ENCODE results near the gene PYGM. TPM values are rescaled to one million over a fixed set of nuclear protein-coding genes. Genes with fewer than 3 reads are reported as not detected.

The PYGM gene
- total and polyA plus RNA-seq, 7 experiments from 2014 or later = 0.26 to 16.2 (median 12.3) TPM

DNA sequence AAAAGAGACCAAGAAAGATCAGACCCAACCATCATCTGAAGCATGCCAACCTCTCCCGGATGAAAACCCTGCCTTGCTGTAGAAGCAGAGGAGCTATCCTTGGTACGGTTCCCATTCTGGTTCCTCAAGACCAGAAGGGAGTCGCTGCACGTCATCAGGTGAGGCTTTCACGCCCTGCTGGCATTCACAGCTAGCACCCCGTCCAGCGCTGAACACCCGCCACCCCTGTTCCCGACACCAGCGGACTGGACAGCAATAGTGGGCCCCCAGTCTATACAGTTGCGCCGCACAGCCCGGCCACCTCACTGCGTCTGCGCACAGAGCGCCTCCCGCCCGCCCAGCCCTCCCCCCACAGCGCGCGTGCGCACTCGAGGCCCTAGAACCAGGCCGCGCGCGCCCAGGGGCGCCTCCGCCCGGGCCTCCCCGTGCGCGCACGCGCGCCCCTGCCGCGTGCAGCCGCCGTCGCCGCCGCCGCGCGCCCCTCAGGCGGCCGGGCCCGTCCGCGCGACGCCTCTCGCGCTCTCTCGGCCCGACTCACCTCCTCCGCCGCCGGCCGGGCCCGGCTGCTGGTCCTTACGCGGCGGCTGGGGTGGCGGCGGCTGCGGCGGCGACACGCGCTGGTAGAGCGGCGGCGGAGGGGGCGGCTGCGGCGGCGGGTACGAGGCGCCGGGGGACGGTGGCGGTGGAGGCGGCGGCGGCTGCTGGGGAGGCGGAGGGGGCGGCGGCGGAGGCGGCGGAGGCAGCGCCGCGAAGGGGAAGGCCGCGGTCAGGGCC, 17.9 kb upstream of the PYGM start:
- CTCF ChIA-PET = interaction anchor here (2.6 to 19.1 kb wide), 3 partner anchors 10 to 30 kb away, joined by 21 to 305 read pairs (median 57); partner anchors contain the start of genes PYGM and RASGRP2
- ATAC-seq (peak; percentile 6), DNase-seq (peak; percentile 70 to 88 (median 85))
- H3K27ac ChIP-seq (ENCODE audit: low read depth, low read length) = peak overlapping the region; percentile 99
- intact Hi-C loops (cut with micrococcal nuclease) = loop anchor here (1.0 to 10.0 kb wide), 18 partner anchors 9 to 793 kb away; partner anchors contain the start of genes ATG2A (in 2 of the 2), MEN1 (in 2 of the 2), ZNHIT2 (in 2 of the 2) and EHD1 (in 1 of the 2)
- H3K4me1 Mint-ChIP-seq = peaks cover 58 to 82% (median 75%) of the 10 kb centered on the region in 7 donors
- peaks cover 35 to 48% (median 43%) of the 10 kb centered on the region in 3 experiments for H3K36me3 ChIP-seq (ENCODE audit: control insufficient read depth in 2 of 3, insufficient read depth in 3 of 3, low read length in 3 of 3)
- peak overlapping the region; percentile 78 to 95 (median 94) for H3K27ac Mint-ChIP-seq
- H3K27me3 ChIP-seq (ENCODE audit: control insufficient read depth in 2 of 2, insufficient read depth in 2 of 2, low read length in 2 of 2) = no peaks in the 10 kb centered on the region
- H3K4me3 Mint-ChIP-seq = peak overlapping the region; percentile 86 to 97 (median 93)
- no peaks in the 10 kb centered on the region for H3K9me3 ChIP-seq (ENCODE audit: control insufficient read depth in 2 of 3, low read length in 3 of 3)
- H3K36me3 Mint-ChIP-seq = peaks cover 13 to 48% (median 42%) of the 10 kb centered on the region in 5 donors
- peak overlapping the region; percentile 94 for H3K4me3 ChIP-seq (ENCODE audit: low read length)
- peaks cover 0 to 5% (median 0%) of the 10 kb centered on the region in 5 donors for H3K27me3 Mint-ChIP-seq
- POLR2A ChIA-PET = interaction anchor here (0.6 to 30.7 kb wide), 17 partner anchors 8 to 1569 kb away, joined by 3 to 1956 read pairs (median 15); partner anchors contain the start of genes EHD1, MAJIN, MAP4K2 and MEN1
- H3K9me3 Mint-ChIP-seq = peaks cover 0 to 17% (median 0%) of the 10 kb centered on the region in 11 donors
- H3K4me1 ChIP-seq (ENCODE audit: control insufficient read depth in 2 of 2, insufficient read depth in 2 of 2, low read length in 2 of 2) = peaks cover 58 to 63% of the 10 kb centered on the region in 2 donors

DNA sequence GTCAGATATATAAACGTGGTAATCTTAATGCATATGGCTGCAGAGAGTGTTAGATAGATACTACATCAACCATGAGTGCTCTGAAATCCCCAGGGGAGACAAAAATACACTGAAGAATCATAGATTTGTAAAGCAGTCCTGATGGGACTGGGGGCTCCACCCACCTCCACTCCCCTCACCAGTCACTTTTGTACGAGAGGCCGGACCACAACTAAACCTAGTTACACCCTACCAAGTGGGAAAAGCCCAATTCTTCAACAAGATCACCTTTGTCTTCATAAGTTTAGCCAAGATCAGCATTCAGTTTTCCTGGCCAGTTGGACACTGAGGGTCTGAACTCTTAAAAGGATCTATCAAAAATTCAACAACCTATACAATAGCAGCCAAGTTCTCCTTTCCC, 17.1 kb upstream of the PYGM start:
- H3K4me1 ChIP-seq (ENCODE audit: control insufficient read depth in 2 of 2, insufficient read depth in 2 of 2, low read length in 2 of 2) = peaks cover 63 to 66% of the 10 kb centered on the region in 2 donors
- peaks cover 39 to 54% (median 51%) of the 10 kb centered on the region in 3 experiments for H3K36me3 ChIP-seq (ENCODE audit: control insufficient read depth in 2 of 3, insufficient read depth in 3 of 3, low read length in 3 of 3)
- no peaks in the 10 kb centered on the region for H3K27me3 ChIP-seq (ENCODE audit: control insufficient read depth in 2 of 2, insufficient read depth in 2 of 2, low read length in 2 of 2)
- Mint-ChIP-seq H3K27me3 (peaks cover 0 to 5% (median 0%) of the 10 kb centered on the region in 5 donors), H3K36me3 (peaks cover 13 to 56% (median 49%) of the 10 kb centered on the region in 5 donors), H3K9me3 (peaks cover 0 to 18% (median 0%) of the 10 kb centered on the region in 11 donors), H3K4me3 (peak overlapping the region; percentile 86 to 97 (median 92)), H3K27ac (peak overlapping the region; percentile 78 to 95 (median 94)), H3K4me1 (peaks cover 63 to 83% (median 79%) of the 10 kb centered on the region in 7 donors)
- no peaks in the 10 kb centered on the region for H3K9me3 ChIP-seq (ENCODE audit: control insufficient read depth in 2 of 3, low read length in 3 of 3)
- peak overlapping the region; percentile 80 for H3K27ac ChIP-seq (ENCODE audit: low read depth, low read length)
- peak overlapping the region; percentile 94 for H3K4me3 ChIP-seq (ENCODE audit: low read length)
- no peak for ATAC-seq
- ChIA-PET CTCF (interaction anchor here (1.1 to 19.1 kb wide), 4 partner anchors 9 to 71 kb away, joined by 3 to 305 read pairs (median 39); partner anchors contain the start of genes PYGM and RASGRP2), POLR2A (interaction anchor here (0.9 to 30.7 kb wide), 10 partner anchors 9 to 336 kb away, joined by 3 to 1956 read pairs (median 8); partner anchors contain the start of genes EHD1, MAP4K2, MEN1 and PYGM)
- DNase-seq = no peak
- intact Hi-C loops (cut with micrococcal nuclease) = loop anchor here (1.0 to 10.0 kb wide), 3 partner anchors 9 to 648 kb away; partner anchors contain the start of genes NEAT1 (in 1 of the 2) and POLA2 (in 1 of the 2)

DNA sequence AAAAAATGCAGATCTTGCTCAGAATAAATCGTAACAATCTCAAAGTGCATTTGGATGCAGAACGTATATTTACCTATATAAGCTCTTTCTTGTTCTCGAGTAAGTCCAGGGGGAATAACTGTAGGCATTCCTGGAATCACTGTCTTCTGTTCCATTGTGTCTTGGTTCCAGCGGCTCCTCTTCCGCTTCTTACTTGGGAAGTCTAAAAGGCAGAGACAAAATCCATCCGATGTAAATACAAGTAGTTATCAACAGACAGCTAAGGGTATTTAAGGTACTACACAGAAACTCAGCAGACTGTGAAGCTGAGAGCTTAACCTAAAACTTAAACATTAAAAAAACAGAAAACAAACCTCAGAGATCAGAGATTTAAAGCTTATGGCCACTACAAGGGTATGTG, 16.7 kb upstream of the PYGM start:
- H3K9me3 ChIP-seq (ENCODE audit: control insufficient read depth in 2 of 3, low read length in 3 of 3) = no peaks in the 10 kb centered on the region
- peaks cover 40 to 59% (median 55%) of the 10 kb centered on the region in 3 experiments for H3K36me3 ChIP-seq (ENCODE audit: control insufficient read depth in 2 of 3, insufficient read depth in 3 of 3, low read length in 3 of 3)
- CTCF ChIA-PET = interaction anchor here (1.1 to 19.1 kb wide), 5 partner anchors 9 to 71 kb away, joined by 3 to 305 read pairs (median 21); partner anchors contain the start of genes MAP4K2, PYGM and RASGRP2
- Mint-ChIP-seq H3K9me3 (peaks cover 0 to 18% (median 0%) of the 10 kb centered on the region in 11 donors), H3K27me3 (peaks cover 0 to 5% (median 0%) of the 10 kb centered on the region in 5 donors), H3K4me1 (peaks cover 66 to 87% (median 83%) of the 10 kb centered on the region in 7 donors), H3K4me3 (peak overlapping the region; percentile 86 to 97 (median 92)), H3K36me3 (peaks cover 13 to 60% (median 53%) of the 10 kb centered on the region in 5 donors), H3K27ac (peak overlapping the region; percentile 78 to 95 (median 94))
- POLR2A ChIA-PET = interaction anchor here (0.8 to 30.7 kb wide), 12 partner anchors 10 to 458 kb away, joined by 3 to 1956 read pairs (median 6); partner anchors contain the start of genes MAP4K2, MEN1, PRDX5 and PYGM
- ATAC-seq = no peak
- peak overlapping the region; percentile 94 for H3K4me3 ChIP-seq (ENCODE audit: low read length)
- no peaks in the 10 kb centered on the region for H3K27me3 ChIP-seq (ENCODE audit: control insufficient read depth in 2 of 2, insufficient read depth in 2 of 2, low read length in 2 of 2)
- intact Hi-C loops (cut with micrococcal nuclease) = loop anchor here in 1 of 2 donors (10.0 kb wide), 1 partner anchor 648 kb away; the partner anchor contains the start of gene NEAT1
- peak overlapping the region; percentile 80 for H3K27ac ChIP-seq (ENCODE audit: low read depth, low read length)
- no peak for DNase-seq
- peaks cover 64 to 69% of the 10 kb centered on the region in 2 donors for H3K4me1 ChIP-seq (ENCODE audit: control insufficient read depth in 2 of 2, insufficient read depth in 2 of 2, low read length in 2 of 2)

DNA sequence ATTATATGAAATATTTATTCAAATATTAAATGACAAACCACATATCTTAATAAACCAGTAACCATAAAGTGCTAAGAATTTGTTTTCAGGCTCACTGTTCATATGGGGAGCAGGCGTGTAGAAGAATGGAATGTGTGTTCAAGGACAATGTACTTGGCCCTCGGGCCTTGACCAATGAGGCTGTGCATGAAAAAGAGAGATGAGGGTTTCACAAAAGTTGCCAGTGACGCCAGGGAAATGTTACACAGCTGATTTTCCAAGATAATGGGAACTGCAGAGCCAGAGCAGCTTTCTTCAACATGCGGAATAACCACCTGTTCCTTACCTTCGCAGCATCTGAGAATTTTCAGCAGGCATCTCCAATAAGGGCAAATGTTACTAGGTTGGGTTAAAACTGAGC, 14.4 kb upstream of the PYGM start:
- peak overlapping the region in 7 of 9 donors; percentile 17 to 94 (median 40) for H3K27ac Mint-ChIP-seq
- Histone ChIP-seq H3K27ac (ENCODE audit: low read depth, low read length) (peak overlapping the region; percentile 6), H3K36me3 (ENCODE audit: control insufficient read depth in 2 of 3, insufficient read depth in 3 of 3, low read length in 3 of 3) (peaks cover 60 to 82% (median 78%) of the 10 kb centered on the region in 3 experiments), H3K27me3 (ENCODE audit: control insufficient read depth in 2 of 2, insufficient read depth in 2 of 2, low read length in 2 of 2) (no peaks in the 10 kb centered on the region), H3K4me1 (ENCODE audit: control insufficient read depth in 2 of 2, insufficient read depth in 2 of 2, low read length in 2 of 2) (peaks cover 56 to 71% of the 10 kb centered on the region in 2 donors), H3K9me3 (ENCODE audit: control insufficient read depth in 2 of 3, low read length in 3 of 3) (no peaks in the 10 kb centered on the region), H3K4me3 (ENCODE audit: low read length) (no peak overlapping the region)
- DNase-seq = no peak
- peak overlapping the region; percentile 40 to 95 (median 90) for H3K4me3 Mint-ChIP-seq
- H3K36me3 Mint-ChIP-seq = peaks cover 17 to 83% (median 67%) of the 10 kb centered on the region in 5 donors
- POLR2A ChIA-PET = interaction anchor here (0.9 to 30.7 kb wide), 12 partner anchors 9 to 102 kb away, joined by 3 to 1956 read pairs (median 4); partner anchors contain the start of genes MAP4K2, PYGM and RASGRP2
- ATAC-seq = no peak
- H3K27me3 Mint-ChIP-seq = peaks cover 0 to 5% (median 0%) of the 10 kb centered on the region in 5 donors
- CTCF ChIA-PET = interaction anchor here (0.6 to 19.1 kb wide), 4 partner anchors 11 to 29 kb away, joined by 3 to 305 read pairs (median 32); partner anchors contain the start of genes MAP4K2, PYGM and RASGRP2
- intact Hi-C loops (cut with micrococcal nuclease) = loop anchor here in 1 of 2 donors (10.0 kb wide), 1 partner anchor 651 kb away; the partner anchor contains the start of gene NEAT1
- peaks cover 0 to 17% (median 0%) of the 10 kb centered on the region in 11 donors for H3K9me3 Mint-ChIP-seq
- peaks cover 54 to 86% (median 84%) of the 10 kb centered on the region in 7 donors for H3K4me1 Mint-ChIP-seq

DNA sequence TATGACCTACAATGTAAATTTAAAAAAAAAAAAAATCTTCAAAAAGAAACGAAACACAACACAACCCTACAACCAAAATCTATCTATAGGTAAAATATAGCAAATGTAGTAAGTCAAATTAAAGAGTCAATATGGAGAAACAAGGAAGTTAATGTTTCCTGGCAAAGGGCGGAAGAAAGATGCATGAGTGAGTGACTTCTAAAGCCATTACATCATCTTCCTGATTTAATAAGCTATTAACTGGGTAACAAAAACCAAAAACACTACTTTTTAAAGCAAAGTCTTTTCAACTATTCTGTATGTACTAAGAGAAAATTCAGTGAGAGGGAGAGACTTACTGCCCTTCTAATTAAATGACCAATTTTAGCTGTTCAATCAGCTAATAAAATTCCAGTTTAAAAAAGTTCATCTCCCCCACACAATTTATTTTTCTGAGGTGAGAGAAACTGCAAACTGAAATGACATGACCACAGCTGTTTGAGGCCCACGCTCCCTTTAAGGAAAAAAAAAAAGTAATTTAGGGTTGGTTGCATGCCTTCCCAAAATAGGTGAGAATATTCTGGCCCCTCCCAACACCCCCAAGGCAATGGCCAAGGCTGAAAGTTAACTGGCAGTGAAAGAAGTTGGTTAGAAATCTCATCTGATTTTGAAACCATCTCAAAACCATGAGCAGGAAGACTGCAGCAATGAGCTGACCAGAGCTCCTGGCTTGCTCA, 12.7 kb upstream of the PYGM start:
- Histone ChIP-seq H3K27me3 (ENCODE audit: control insufficient read depth in 2 of 2, insufficient read depth in 2 of 2, low read length in 2 of 2) (no peaks in the 10 kb centered on the region), H3K36me3 (ENCODE audit: control insufficient read depth in 2 of 3, insufficient read depth in 3 of 3, low read length in 3 of 3) (peaks cover 76 to 98% (median 95%) of the 10 kb centered on the region in 3 experiments), H3K9me3 (ENCODE audit: control insufficient read depth in 2 of 3, low read length in 3 of 3) (no peaks in the 10 kb centered on the region), H3K4me1 (ENCODE audit: control insufficient read depth in 2 of 2, insufficient read depth in 2 of 2, low read length in 2 of 2) (peaks cover 62 to 88% of the 10 kb centered on the region in 2 donors), H3K4me3 (ENCODE audit: low read length) (no peak overlapping the region), H3K27ac (ENCODE audit: low read depth, low read length) (peak overlapping the region; percentile 51)
- DNase-seq (no peak), ATAC-seq (no peak)
- H3K4me1 Mint-ChIP-seq = peaks cover 63 to 100% (median 96%) of the 10 kb centered on the region in 7 donors
- H3K9me3 Mint-ChIP-seq = peaks cover 0 to 10% (median 0%) of the 10 kb centered on the region in 11 donors
- H3K27ac Mint-ChIP-seq = peak overlapping the region; percentile 58 to 89 (median 77)
- intact Hi-C loops (cut with micrococcal nuclease) = loop anchor here in 1 of 2 donors (10.0 kb wide), 1 partner anchor 652 kb away; the partner anchor contains the start of gene NEAT1
- no peaks in the 10 kb centered on the region for H3K27me3 Mint-ChIP-seq
- H3K36me3 Mint-ChIP-seq = peaks cover 27 to 97% (median 79%) of the 10 kb centered on the region in 5 donors
- H3K4me3 Mint-ChIP-seq = peak overlapping the region; percentile 41 to 95 (median 65)
- POLR2A ChIA-PET = interaction anchor here (0.6 to 30.7 kb wide), 10 partner anchors 10 to 653 kb away, joined by 3 to 1956 read pairs (median 4); partner anchors contain the start of genes PYGM and RASGRP2
- CTCF ChIA-PET = interaction anchor here (0.7 to 19.1 kb wide), 7 partner anchors 9 to 1426 kb away, joined by 3 to 305 read pairs (median 8); partner anchors contain the start of genes PYGM and RASGRP2
